ENCODE data around the gene DLEU7.

DLEU7 gene

DNA sequence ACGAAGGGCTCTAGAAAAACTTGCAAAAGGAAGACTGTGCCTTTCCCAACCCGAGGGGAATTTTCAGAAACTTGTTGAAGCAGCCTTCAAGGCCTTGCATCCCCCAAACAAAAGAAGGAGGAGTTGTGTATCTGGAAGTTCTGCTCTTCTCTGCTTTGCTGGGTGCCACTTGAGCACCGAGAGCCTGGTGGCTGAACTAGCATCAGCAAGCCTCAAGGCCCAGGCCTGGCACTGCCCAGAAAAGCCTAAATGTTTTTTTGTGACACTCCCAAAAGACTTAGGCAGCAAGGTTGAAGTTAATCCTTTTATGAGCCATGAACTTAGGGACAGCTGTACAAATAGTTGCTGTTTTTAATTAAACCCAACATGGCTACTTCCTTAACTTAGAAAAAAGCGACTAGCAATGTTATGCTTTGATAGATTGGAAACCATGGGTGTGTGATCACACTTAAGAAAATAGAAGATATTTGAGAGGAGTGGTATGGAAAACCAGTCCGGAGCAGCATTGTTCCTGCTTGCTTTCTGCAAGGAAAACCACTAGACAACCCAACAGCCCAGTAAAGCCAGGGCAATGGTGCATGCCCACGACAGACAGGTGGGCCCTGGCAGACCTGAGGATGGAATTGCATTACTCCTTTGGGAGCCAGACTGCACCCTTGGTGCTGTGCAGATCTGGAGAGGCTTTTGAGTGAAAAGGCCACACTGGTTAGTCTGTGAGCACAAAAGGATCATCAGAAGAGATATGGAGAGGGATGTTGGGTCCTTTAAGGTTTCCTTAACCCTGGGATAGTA lies 788 bp upstream of the DLEU7 start:
- in situ Hi-C loops (cut with MboI; ENCODE audit: low sequenced_read_pairs): no loop called here

DNA sequence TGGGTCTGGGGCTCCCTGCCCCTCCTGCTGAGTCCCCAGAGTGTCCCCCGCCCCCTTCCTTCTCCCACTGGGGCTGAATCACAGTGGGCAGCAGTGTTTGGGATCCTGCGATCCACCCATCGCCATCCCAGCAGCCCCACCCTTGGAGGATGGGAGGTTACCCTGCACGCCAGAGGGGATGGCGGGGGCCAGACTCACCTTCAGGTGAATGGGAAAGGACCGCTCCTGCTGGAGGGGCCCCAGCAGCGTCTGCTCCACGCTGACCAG lies 569 bp downstream of the DLEU7 start:
- in situ Hi-C loops (cut with MboI; ENCODE audit: low sequenced_read_pairs): no loop called here

DNA sequence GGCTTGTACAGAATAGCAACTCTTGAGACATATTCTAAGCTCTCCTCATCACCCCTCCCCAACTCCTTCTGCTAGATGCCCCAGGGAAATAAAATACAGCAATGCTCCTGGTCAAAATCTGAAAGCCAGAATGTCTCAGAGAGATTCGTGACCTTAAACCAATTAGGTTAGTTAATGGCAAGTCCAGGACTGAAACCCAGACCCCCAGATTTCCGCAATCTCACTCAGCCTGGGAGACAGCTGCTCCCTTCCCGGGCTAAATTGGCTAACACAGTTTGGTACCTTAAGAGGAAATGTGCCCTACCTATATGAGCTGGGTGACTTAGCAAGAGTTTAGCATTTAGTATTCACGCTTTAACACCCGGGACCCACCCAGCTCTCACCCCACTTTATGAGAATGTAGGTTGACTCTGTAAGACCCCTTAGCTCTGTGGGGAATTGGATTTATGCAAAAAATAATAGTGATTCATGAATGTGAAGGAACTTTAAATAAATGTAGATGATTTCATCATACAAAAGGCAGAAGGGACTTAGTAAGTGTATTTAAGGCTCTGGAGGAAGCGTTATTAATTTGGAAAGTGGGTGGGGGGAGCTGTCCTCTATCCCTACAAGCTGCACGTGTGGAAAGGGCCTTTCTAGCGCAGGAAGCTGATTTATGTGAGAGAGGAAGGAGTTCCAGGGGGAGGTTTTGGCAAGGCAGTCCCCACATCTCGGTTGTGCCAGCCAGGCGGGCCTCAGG lies 1.1 kb downstream of the DLEU7 start:
- in situ Hi-C loops (cut with MboI; ENCODE audit: low sequenced_read_pairs): no loop called here

DNA sequence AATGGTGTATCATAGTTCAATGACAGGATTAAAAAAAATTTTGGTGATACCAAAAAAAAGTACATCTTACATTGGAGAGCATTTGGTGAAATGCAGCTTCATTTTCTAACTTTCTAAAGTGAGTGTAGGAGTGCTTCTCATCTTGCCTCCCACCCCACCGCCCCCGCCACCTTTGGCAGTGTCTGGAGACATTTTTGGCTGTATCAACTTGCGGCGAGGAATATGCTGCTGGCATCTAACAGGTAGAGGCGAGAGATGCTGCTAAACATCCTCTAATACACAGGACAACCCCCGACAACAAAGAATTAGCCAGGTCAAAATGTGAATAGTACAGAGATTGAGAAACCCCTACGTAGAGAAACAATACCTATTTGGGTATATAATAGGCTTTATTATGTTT lies 1.7 kb downstream of the DLEU7 start:
- in situ Hi-C loops (cut with MboI; ENCODE audit: low sequenced_read_pairs): no loop called here

DNA sequence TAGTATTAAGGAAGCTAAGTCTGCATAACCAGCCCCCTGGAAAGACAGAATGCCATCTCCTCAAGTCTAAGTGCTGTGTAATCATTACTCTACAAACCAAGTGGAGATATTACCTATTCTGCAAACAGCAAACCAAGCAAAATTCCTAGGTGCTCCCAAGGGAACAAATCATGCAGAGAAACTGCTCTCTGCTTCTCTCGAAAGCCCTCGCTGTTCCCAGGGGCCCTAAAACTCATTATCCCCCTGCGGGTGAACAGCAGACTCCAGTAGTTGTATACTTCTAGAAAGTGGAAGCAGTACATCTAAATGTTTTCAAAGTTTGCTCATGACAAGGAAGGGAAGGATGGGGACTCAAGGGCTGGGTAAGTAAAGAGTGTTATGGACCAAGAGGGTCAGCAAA lies 3.2 kb downstream of the DLEU7 start:
- in situ Hi-C loops (cut with MboI; ENCODE audit: low sequenced_read_pairs): no loop called here

DNA sequence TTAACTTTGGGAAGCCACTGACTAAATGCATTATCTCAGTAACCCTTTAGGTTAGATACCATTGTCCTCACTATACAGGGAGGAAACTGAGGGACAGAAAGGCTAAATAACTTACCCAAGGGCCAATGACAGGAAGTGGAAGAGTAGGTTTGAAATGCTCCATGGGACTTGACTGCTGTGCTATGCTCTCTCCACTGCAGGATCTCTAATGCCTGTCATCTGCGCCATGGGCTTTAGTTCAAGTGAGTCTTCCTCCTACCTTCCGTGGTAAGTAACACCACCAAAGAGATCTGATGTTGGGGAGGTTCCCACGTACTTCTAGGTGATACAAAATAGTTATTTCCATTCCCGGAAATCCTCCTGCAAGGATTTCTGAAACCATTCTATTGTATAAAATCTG lies 3.7 kb downstream of the DLEU7 start:
- in situ Hi-C loops (cut with MboI; ENCODE audit: low sequenced_read_pairs): no loop called here

DNA sequence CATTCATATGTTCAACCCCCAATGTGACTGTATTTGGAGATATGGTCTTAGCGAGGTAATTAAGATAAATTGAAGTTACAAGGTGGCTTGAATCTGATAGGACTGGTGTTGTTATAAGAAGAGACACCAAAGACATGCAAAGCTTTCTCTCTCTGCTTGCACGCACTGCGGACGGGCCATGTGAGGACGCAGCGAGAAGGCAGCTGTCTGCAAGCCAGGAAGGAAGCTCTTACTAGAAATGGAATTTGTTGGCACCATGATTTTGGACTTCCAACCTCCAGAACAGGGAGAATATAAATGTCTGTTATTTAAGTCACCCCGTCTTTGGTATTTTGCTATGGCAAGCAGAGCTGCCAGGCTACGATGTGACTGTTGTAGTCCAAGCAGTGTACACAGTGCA lies 4.8 kb downstream of the DLEU7 start:
- in situ Hi-C loops (cut with MboI; ENCODE audit: low sequenced_read_pairs): no loop called here

DNA sequence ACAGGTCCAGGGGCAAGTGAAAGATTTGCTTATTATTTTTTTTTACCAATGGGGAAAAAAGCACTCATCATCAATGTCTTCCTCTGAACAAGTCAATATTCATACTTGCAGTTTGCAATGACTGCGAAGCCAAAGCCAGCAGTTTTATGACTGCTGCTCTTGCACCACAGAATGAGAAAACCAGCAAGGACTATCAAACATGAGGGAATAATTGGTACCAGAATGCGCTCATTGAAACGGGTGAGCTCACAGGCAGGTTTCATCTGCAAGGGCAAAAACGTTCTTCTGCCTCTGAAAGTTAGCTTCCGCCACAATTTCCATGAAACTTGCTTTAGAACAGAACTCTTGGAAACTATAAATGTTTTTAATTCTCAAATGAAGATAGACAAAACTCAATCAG lies 5.5 kb downstream of the DLEU7 start:
- in situ Hi-C loops (cut with MboI; ENCODE audit: low sequenced_read_pairs): no loop called here

DNA sequence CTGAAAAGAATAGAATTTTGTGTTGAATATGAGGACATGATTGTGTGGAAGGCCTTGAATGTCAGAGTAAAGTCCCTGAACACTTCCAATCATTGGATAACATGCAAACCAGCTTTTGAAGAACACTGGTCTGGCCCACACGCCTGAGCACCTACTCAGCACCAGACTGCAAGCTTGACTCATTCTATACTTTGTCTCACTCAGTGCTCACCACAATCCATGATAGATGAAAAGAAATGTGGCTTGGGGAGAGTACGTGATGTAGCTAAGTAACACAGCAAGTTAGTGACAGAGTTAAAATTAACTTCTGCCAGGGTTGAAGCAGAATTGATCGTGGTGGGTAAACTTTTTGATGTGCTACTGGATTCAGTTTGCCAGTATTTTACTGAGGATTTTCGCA lies 12.0 kb downstream of the DLEU7 start:
- in situ Hi-C loops (cut with MboI; ENCODE audit: low sequenced_read_pairs): no loop called here

DNA sequence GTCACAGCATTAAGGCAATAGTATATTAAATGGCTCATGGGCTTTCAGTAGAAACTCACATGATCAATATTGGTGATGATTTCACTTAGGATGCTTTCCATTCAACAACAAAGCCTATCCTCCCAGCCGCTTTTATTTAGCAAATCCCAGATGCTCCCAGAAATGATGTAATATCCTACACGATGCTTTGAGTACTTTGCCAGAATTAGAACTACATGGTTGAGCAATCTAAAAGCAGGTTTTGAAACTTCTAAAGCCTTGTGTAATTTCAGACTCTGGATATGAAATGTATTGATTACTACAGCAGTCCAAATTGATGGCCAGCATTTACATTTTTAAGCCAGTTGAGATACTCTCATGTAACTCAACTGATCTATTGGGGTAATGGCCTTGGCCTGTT lies 13.6 kb downstream of the DLEU7 start:
- in situ Hi-C loops (cut with MboI; ENCODE audit: low sequenced_read_pairs): no loop called here

DNA sequence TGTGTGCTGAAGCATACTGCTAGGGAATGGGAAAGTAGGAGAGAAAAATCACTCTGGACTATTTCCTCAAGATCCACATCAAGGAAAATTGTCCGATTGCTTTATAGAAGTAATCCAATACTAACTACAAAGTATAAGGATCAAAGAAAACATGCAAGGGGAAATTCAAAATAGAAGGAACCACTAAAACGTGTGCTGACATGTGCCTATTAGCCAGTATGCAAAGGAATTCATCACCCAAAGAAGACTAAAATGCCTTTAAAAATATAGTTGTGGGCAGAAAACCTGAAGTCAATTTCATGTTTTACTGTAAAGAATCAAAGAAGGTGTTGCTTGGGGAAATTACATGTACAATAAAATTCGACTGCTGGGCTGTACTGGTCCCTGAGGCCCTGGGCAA lies 14.3 kb downstream of the DLEU7 start:
- in situ Hi-C loops (cut with MboI; ENCODE audit: low sequenced_read_pairs): no loop called here

DNA sequence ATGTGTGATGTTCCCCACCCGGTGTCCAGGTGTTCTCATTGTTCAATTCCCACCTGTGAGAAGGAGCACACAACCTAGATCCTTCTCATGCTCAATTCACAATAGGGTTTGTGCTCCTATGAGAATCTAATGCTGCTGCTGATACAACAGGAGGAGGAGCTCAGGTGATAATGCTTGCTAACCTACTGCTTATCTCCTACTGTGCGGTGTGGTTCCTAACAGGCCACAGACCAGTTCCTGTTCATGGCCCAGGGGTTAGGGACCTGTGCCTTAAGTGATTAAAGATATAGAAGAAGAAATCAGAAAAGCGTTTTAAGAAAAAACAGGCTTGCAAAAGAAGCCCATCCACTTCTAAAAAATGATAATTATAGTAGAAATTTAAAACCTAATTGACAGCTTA lies 17.5 kb downstream of the DLEU7 start:
- in situ Hi-C loops (cut with MboI; ENCODE audit: low sequenced_read_pairs): no loop called here

DNA sequence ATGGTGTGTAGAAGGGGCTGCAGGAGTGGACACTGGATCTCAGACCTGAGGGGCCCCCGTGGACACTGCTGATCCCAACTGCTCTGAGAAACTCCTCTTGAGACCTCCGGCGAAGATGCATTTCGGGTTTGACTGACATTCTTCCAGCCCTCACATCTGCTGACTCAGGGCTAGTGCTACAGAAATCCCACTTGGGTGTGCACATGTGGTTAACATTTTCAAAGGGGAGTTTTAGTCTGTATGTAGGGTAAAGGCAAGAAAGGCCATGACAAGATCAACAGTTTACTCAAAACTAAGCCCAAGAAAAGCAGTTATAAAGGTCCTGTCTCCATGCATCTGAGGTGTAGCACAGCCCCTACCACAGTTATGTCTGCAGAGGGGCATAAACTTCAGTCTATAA lies 31.2 kb downstream of the DLEU7 start:
- in situ Hi-C loops (cut with MboI; ENCODE audit: low sequenced_read_pairs): no loop called here

DNA sequence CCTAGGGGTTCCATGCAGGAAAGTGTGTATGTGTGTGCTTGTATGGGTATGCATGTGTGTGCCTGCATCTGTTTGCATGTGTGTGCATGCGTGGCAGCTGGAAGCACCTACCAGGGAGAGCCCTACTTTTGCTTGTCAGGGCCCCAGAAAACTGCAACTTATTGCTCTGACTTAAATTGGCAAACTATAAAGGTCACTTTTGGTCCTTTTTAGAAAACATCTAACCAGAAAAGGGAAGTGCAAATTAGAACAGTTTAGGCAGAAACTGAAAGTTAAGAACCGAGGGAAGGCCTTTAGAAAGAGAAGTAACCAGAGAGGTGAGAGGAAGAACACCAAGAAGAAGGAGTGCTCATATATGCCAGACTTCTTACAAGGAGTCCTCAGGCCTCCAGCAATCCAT lies 32.5 kb downstream of the DLEU7 start:
- in situ Hi-C loops (cut with MboI; ENCODE audit: low sequenced_read_pairs): no loop called here

DNA sequence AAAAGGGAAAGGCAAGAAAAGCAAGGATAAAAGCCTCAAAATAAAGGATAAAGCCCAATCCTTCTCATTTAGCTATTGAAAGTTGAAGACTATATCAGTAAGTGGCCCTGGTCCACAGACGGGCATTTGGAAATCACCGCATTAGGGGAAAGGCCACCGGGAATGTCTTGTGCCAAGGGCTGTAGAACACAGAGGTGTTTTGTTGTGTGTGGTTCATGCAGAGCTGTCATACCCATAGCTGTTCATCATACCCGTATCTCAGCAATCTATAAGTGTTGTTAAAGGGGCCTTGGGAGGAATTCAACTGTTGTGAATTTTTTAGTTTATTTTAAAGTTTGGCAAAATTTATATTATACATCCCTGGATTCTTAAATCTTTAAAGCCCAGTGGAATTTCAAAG lies 33.0 kb downstream of the DLEU7 start:
- in situ Hi-C loops (cut with MboI; ENCODE audit: low sequenced_read_pairs): no loop called here

DNA sequence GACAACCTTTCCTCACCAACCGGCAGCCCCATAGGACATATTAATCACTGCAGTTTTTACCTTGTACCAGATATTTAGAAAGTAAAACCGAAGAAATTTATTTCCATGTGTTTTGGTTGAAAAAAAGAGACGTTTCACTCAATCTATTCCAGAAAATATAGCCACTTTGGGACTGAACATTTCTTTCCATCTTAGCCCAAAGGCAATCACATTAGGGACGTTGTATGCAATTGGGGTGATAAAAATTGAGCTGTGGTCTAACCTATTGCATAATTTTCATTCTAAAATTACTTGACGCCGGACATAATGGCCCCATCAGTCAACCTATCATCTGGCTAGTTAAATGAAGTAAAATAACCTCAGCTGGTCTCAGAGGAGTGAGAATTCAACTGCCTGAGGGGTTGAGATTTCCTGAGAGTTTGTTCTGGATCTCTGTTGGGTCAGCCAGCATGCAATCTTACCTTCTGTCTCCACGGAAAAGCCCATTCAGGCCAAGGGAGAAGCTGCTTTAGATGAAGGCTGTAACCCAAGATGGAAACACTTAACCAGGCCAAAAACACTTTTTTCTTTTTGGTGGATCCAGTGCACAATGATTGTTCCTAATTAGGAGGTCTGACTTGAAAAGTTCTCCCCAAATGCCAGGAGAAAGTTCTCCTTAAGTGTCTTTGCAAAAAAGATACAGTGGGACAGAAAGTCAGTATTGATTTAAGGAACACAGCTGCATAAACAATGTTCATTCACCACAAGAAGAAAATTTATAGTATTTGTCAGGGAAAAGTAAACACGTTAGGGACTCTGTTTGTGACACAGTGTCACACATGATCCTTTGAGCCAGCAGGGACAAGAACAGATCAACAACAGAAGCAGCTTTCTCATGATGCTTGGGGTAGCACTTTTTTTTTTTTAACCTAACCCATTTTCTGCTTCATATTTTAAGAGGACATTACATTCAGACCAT lies 34.1 kb downstream of the DLEU7 start:
- in situ Hi-C loops (cut with MboI; ENCODE audit: low sequenced_read_pairs): no loop called here

DNA sequence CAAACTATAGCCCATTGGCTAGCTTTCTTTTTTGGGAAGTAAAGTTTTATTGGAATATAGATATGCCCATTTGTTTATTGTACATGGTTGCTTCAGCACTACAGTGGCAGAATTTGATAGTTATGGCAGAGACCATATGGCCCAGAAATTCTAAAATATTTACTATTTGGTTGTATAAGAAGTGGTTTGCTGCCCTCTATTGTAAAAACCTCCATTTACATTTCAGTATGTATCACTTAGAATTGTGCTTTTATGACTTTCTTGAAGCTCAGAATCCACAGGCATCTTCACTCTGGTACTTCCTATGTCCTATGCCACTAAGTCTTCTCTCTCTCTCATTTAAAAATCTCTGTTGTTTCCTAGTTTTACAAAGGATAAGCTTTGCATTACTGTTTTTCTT lies 37.7 kb downstream of the DLEU7 start:
- in situ Hi-C loops (cut with MboI; ENCODE audit: low sequenced_read_pairs): no loop called here

DNA sequence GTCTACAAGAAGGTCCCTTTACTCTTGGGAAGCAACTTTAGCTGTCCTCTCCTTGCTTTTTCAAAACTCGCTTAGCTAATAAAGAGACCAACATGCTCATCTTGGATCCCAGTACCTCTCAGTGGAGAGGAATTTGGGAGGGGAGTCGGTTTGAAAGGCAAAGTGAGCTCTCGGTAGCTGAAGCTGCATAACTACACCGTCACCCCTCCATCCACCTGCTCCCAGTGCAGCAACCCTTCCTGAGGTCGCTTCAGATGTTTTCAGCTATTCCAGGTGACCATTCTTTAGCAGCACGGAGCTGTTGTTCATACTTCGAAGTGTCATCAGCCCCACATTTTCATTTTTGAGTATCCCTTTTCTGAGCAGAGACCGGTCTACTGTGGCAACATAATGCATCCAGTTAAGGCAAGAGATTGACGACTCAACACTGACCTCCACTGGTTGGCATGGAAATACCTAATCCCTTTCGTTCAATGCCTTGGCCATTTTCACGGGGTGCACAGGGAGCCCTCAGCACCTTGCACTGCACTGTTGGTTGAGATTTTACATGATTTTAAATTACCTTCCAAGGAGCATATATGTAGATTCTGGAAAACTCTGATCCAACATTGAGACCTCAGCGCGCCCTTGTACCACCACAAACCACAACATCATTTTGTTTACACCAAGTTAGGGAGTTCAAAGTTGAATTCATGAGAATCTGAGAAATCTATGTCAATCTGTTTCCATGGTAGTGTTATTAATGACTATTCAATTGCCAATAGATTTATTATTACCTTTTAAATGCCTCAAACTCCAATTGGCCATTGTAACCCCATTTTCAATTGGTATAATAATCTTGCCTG lies 42.2 kb downstream of the DLEU7 start:
- in situ Hi-C loops (cut with MboI; ENCODE audit: low sequenced_read_pairs): no loop called here

DNA sequence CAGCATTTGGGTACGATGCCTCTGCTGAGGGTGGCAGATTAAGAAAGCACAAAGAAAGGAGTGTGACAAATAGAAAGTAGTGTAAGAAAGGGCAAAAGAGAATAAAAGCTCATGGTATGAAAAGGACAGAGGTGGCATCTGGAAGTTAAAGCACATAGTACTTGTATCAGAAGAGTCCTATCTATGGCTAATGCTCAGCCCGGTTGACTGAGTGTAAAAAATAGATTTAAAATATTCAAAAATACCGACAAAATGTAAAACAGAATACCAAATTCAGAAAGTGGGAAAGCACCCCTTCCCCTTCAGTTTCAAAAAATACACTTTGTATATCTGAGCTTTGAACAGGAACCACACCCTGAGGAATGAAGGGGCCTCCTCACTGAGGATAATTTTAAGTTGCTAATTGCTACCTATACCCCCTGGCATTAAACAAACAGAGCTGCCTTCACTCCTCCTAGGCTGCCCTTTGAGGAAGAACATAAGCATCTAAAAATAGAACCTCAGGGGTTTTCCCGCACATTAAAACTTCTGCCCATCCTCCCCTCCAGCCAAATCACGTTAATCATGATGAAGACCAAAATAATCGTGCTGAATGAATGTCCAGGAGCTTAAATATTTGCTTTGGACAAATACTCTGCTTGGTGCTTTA lies 43.3 kb downstream of the DLEU7 start:
- in situ Hi-C loops (cut with MboI; ENCODE audit: low sequenced_read_pairs): no loop called here

DNA sequence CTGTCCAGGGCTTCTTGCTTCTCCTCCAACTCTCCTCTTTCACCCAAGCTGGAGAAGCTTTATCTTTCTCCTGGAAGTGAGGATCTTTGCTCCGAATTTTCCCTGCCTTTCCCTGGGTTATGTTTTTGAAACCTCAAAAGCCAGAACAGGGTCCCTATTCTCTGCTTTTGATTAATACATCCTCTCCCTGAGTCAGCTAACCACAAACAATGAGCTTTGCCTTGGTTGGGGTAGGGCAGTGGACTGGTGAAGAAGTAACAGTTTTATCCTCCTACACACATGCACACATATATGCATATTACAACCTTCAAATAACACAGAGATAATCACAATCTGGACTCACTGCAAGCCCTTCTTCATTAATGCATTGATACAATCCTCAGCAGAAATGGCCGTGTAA lies 44.6 kb downstream of the DLEU7 start:
- in situ Hi-C loops (cut with MboI; ENCODE audit: low sequenced_read_pairs): no loop called here
